Heart left ventricle (tissue), 13 donors: ENCODE measurements around the gene LOC128125822.

Experiments
- POLR2A ChIP-seq, 2 donors: fragments of 450-650 bp; IDR thresholded peaks; one replicate each; pipeline ENCODE4 v1.6.1; 2017; ENCODE audit warnings: antibody characterized with exemption in 2 of 2, mild to moderate bottlenecking in 2 of 2, moderate library complexity in 2 of 2
- TF ChIP-seq, protein P1 (sequence below), 12 donors: fragments of 200-600 bp; sonication (generic) in 4 of 12; IDR thresholded peaks; one replicate each; pipeline versions ENCODE4 v1.5.0 to v1.8.0; 2018 to 2022; ENCODE audit warnings: antibody characterized with exemption in 12 of 12, mild to moderate bottlenecking in 5 of 12
- donor health status: ischemic (EF 13 %, LVEDD 7.1; RV severe dilation, severe dysfunction).
- donor health status: DM: no; HTN: yes; CAD: no.
- donor health status: DM: no; HTN: no; CAD: no.
- donor health status: ischemic (EF 25% LVEDD 6.9; RV normal size, moderate dysfunction).
- donor health status: ischemic (EF 25% LVEDD 5.7; RV mildly dilated, moderate dysfunction).
- donor health status: ischemic (EF 35%, LVEDD 5.7; RV mildly dilated, moderate dysfunction).
- donor health status: nonischemic (EF 11% LVEDD 7.7; RV severe dilation, severe dysfunction).
- donor health status: DM: yes; HTN: yes; CAD: no.
- donor health status: PGD.
- donor health status: ischemic (EF 29% LVEDD 5.4; RV normal size, mild dysfunction).
- donor health status: nonischemic (EF 23%, LVEDD 6.1; RV moderate dilation, normal function).

- TF ChIP-seq, protein P1, sequence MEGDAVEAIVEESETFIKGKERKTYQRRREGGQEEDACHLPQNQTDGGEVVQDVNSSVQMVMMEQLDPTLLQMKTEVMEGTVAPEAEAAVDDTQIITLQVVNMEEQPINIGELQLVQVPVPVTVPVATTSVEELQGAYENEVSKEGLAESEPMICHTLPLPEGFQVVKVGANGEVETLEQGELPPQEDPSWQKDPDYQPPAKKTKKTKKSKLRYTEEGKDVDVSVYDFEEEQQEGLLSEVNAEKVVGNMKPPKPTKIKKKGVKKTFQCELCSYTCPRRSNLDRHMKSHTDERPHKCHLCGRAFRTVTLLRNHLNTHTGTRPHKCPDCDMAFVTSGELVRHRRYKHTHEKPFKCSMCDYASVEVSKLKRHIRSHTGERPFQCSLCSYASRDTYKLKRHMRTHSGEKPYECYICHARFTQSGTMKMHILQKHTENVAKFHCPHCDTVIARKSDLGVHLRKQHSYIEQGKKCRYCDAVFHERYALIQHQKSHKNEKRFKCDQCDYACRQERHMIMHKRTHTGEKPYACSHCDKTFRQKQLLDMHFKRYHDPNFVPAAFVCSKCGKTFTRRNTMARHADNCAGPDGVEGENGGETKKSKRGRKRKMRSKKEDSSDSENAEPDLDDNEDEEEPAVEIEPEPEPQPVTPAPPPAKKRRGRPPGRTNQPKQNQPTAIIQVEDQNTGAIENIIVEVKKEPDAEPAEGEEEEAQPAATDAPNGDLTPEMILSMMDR (IDR thresholded peaks at IDR 0.05): no peak
- TF ChIP-seq POLR2A (IDR thresholded peaks at IDR 0.05): no peak
Measured at GRCh38 chr6:63556369-63556768, 15.9 kb upstream of the LOC128125822 start.
